IMR-90 (cell line): ENCODE data around the gene PRR36. TPM values are rescaled to one million over a fixed set of nuclear protein-coding genes. Genes with fewer than 3 reads are reported as not detected.
A peak's percentile ranks its signal among the peaks of the same experiment; 100 is the strongest.

Experiments used
- ATAC-seq: fragments of 200-7000 bp; cut with Tn5 transposase; 2 replicates; pipeline ENCODE4 v1.9.1; 2020; ENCODE audit warnings: low read depth, mild to moderate bottlenecking, moderate library complexity
- BruUV-seq: library from RNA; stranded (reverse); fragments of 400-500 nt; replicated peaks from 2 replicates; lab custom pipeline; 2021; lab: Mats Ljungman, UMichigan
- CTCF ChIA-PET: fragments of 300-600 bp; formaldehyde crosslinking; extraction: SDS; loops from one replicate; lab custom pipeline; 2021; ENCODE audit warnings: antibody characterized with exemption; lab: Yijun Ruan, JAX
- POLR2A ChIA-PET: fragments of 300-600 bp; sonication (Branson Sonifier 250); formaldehyde crosslinking; loops from one replicate; lab custom pipeline; 2022; ENCODE audit warnings: antibody characterized with exemption; ENCODE audit not compliant: unreplicated experiment; lab: Charles Lee
- DNase-seq: peaks from one replicate; pipeline ENCODE4 v3.0.0; 2013
- H2AFZ ChIP-seq: replicated peaks from 2 replicates; pipeline ENCODE3; 2013; ENCODE audit warnings: low read length, mild to moderate bottlenecking; ENCODE audit not compliant: poor library complexity
- H2AK5ac ChIP-seq: 2 replicates; pipeline ENCODE4 v1.6.1; 2013; ENCODE audit warnings: low read depth, low read length, inconsistent platforms
- H2AK9ac ChIP-seq: replicated peaks from 2 replicates; pipeline ENCODE3; 2013; ENCODE audit warnings: mild to moderate bottlenecking, low read depth, low read length, moderate library complexity; ENCODE audit not compliant: poor library complexity
- H2BK120ac ChIP-seq: 2 replicates; pipeline ENCODE4 v1.6.1; 2013; ENCODE audit warnings: low read depth, low read length, inconsistent platforms
- H2BK15ac ChIP-seq: 3 replicates; pipeline ENCODE4 v1.6.1; 2013; ENCODE audit warnings: low read depth, low read length, inconsistent platforms
- H2BK20ac ChIP-seq: 2 replicates; pipeline ENCODE4 v1.6.1; 2013; ENCODE audit warnings: low read depth, mild to moderate bottlenecking, inconsistent platforms, low read length, moderate library complexity
- H2BK5ac ChIP-seq: 2 replicates; pipeline ENCODE4 v1.6.1; 2013; ENCODE audit warnings: mild to moderate bottlenecking, low read depth, low read length, inconsistent platforms; ENCODE audit not compliant: poor library complexity, severe bottlenecking
- H3K14ac ChIP-seq: replicated peaks from 2 replicates; pipeline ENCODE4 v1.6.1; 2013; ENCODE audit warnings: low read depth, low read length, inconsistent platforms
- H3K18ac ChIP-seq: 2 replicates; pipeline ENCODE4 v1.6.1; 2013; ENCODE audit warnings: low read depth, low read length, control low read depth
- H3K23ac ChIP-seq: 2 replicates; pipeline ENCODE4 v1.6.1; 2013; ENCODE audit warnings: low read depth, low read length, inconsistent platforms
- H3K27ac ChIP-seq: 2 replicates; pipeline ENCODE4 v1.5.1; 2013; ENCODE audit warnings: mild to moderate bottlenecking, control low read depth, low read length; ENCODE audit not compliant: insufficient read depth
- H3K27me3 ChIP-seq: 2 replicates; pipeline ENCODE4 v1.6.1; 2013; ENCODE audit warnings: low read length; ENCODE audit not compliant: control insufficient read depth, insufficient read depth
- H3K36me3 ChIP-seq: 2 replicates; pipeline ENCODE4 v1.6.1; 2013; ENCODE audit warnings: low read length, mixed read lengths; ENCODE audit not compliant: control insufficient read depth, insufficient read depth
- H3K4ac ChIP-seq: 2 replicates; pipeline ENCODE4 v1.6.1; 2013; ENCODE audit warnings: low read depth, low read length, inconsistent platforms
- H3K4me1 ChIP-seq: 2 replicates; pipeline ENCODE4 v1.6.1; 2013; ENCODE audit warnings: low read length, mixed read lengths; ENCODE audit not compliant: control insufficient read depth, insufficient read depth
- H3K4me2 ChIP-seq: 2 replicates; pipeline ENCODE4 v1.6.1; 2013; ENCODE audit warnings: low read depth, mild to moderate bottlenecking, control low read depth, low read length, moderate library complexity
- H3K4me3 ChIP-seq: 2 replicates; pipeline ENCODE4 v1.5.1; 2013; ENCODE audit warnings: low read depth, mild to moderate bottlenecking, control low read depth, low read length, moderate library complexity; ENCODE audit not compliant: insufficient read depth
- H3K56ac ChIP-seq: 2 replicates; pipeline ENCODE4 v1.6.1; 2013; ENCODE audit warnings: low read length, inconsistent platforms; ENCODE audit not compliant: insufficient read depth; ENCODE audit errors: extremely low read depth
- H3K79me1 ChIP-seq, 2 experiments: 2 replicates each; pipeline ENCODE4 v1.6.1; 2013; ENCODE audit warnings: low read length in 2 of 2, inconsistent platforms in 1 of 2, low read depth in 1 of 2
- H3K9ac ChIP-seq: 2 replicates; pipeline ENCODE4 v1.6.1; 2013; ENCODE audit warnings: low read depth, low read length, control low read depth
- H3K9me1 ChIP-seq: 2 replicates; pipeline ENCODE4 v1.6.1; 2013; ENCODE audit warnings: low read length, inconsistent platforms; ENCODE audit not compliant: insufficient read depth
- H3K9me3 ChIP-seq: 2 replicates; pipeline ENCODE4 v1.6.1; 2013; ENCODE audit warnings: low read length; ENCODE audit not compliant: control insufficient read depth, insufficient read depth
- H4K20me1 ChIP-seq: 2 replicates; pipeline ENCODE4 v1.6.1; 2013; ENCODE audit warnings: low read length, inconsistent platforms; ENCODE audit not compliant: insufficient read depth
- H4K5ac ChIP-seq: 2 replicates; pipeline ENCODE4 v1.6.1; 2013; ENCODE audit warnings: mild to moderate bottlenecking, low read depth, low read length, control low read depth
- H4K8ac ChIP-seq, 2 experiments: 2 replicates each; pipeline ENCODE4 v1.6.1; 2013; ENCODE audit warnings: low read depth in 2 of 2, low read length in 2 of 2, control low read depth in 1 of 2, inconsistent platforms in 1 of 2
- H4K91ac ChIP-seq: 2 replicates; pipeline ENCODE4 v1.6.1; 2013; ENCODE audit warnings: low read depth, low read length, inconsistent platforms; ENCODE audit not compliant: insufficient read depth
- BHLHE40 ChIP-seq: fragments of 150-350 bp; IDR thresholded peaks from 2 replicates; pipeline ENCODE4 v1.6.1; 2016; ENCODE audit warnings: mild to moderate bottlenecking, low read depth, low read length
- CEBPB ChIP-seq: IDR thresholded peaks from 2 replicates; pipeline ENCODE4 v1.6.1; 2012; ENCODE audit warnings: low read depth, low read length, improper control_type of control experiment
- CHD1 ChIP-seq: IDR thresholded peaks from 2 replicates; pipeline ENCODE4 v1.6.1; 2012; ENCODE audit warnings: low read depth, low read length, improper control_type of control experiment
- ELK1 ChIP-seq: fragments of 150-350 bp; IDR thresholded peaks from 2 replicates; pipeline ENCODE4 v1.6.1; 2016; ENCODE audit warnings: low read depth, mild to moderate bottlenecking, low read length, moderate library complexity, borderline replicate concordance
- FOS ChIP-seq: fragments of 150-350 bp; IDR thresholded peaks from 2 replicates; pipeline ENCODE4 v1.6.1; 2016; ENCODE audit warnings: low read depth, low read length
- MAFK ChIP-seq: IDR thresholded peaks from 2 replicates; pipeline ENCODE4 v1.6.1; 2012; ENCODE audit warnings: low read depth, low read length, improper control_type of control experiment
- MAZ ChIP-seq: IDR thresholded peaks from 2 replicates; pipeline ENCODE4 v1.6.1; 2012; ENCODE audit warnings: low read depth, mild to moderate bottlenecking, low read length, improper control_type of control experiment, moderate library complexity, borderline replicate concordance
- MXI1 ChIP-seq: IDR thresholded peaks from 2 replicates; pipeline ENCODE4 v1.6.1; 2012; ENCODE audit warnings: low read depth, mild to moderate bottlenecking, low read length, moderate library complexity, borderline replicate concordance
- NFE2L2 ChIP-seq: fragments of 150-350 bp; IDR thresholded peaks from 2 replicates; pipeline ENCODE4 v1.6.1; 2016; ENCODE audit warnings: low read depth, mild to moderate bottlenecking, low read length
- POLR2A ChIP-seq: IDR thresholded peaks from 2 replicates; pipeline ENCODE4 v1.6.1; 2012; ENCODE audit warnings: mild to moderate bottlenecking, low read depth, low read length
- RAD21 ChIP-seq: IDR thresholded peaks from 2 replicates; pipeline ENCODE4 v1.6.1; 2012; ENCODE audit warnings: low read length, improper control_type of control experiment
- RCOR1 ChIP-seq: IDR thresholded peaks from 2 replicates; pipeline ENCODE4 v1.6.1; 2012; ENCODE audit warnings: mild to moderate bottlenecking, low read length, improper control_type of control experiment; ENCODE audit not compliant: insufficient replicate concordance
- RFX5 ChIP-seq: IDR thresholded peaks from 2 replicates; pipeline ENCODE4 v1.8.0; 2012; ENCODE audit warnings: low read depth, mild to moderate bottlenecking, low read length, moderate library complexity
- USF2 ChIP-seq: fragments of 150-350 bp; IDR thresholded peaks from 2 replicates; pipeline ENCODE4 v1.6.1; 2017; ENCODE audit warnings: mild to moderate bottlenecking, antibody characterized with exemption, low read length, low read depth
- WGBS, 2 experiments: methylation state at CpG; one replicate each; pipeline versions ENCODE4 v1.1.5 to v1.1.7; 2013; ENCODE audit warnings: missing lambda C conversion rate in 2 of 2; ENCODE audit not compliant: insufficient read length in 1 of 2; ENCODE audit errors: extremely low coverage in 2 of 2; 5-methylcytosine and 5-hydroxymethylcytosine counted together
- dilution Hi-C: fragments of 300-500 bp; cut with HindIII; formaldehyde crosslinking; loops from one replicate; pipeline ENCODE4 v1.14.3; 2018; ENCODE audit warnings: low sequenced_read_pairs; ENCODE audit not compliant: unreplicated experiment
- in situ Hi-C: fragments of 300-500 bp; cut with MboI; formaldehyde crosslinking; loops from 3 replicates; pipeline ENCODE4 v1.14.3; 2019; ENCODE audit warnings: low sequenced_read_pairs, inconsistent platforms, mixed read lengths
- intact Hi-C: fragments of 100-400 bp; cut with micrococcal nuclease; formaldehyde crosslinking; loops from 2 replicates; pipeline ENCODE4 v1.10.0; 2022
- polyA plus RNA-seq, 3 experiments: library from polyadenylated mRNA; depleted of rRNA; stranded (reverse); fragments of >200 nt; gene quantifications; 2 replicates each; pipeline ENCODE4 v1.2.3, GENCODE V29; 2012; ENCODE audit warnings: low replicate concordance in 1 of 3
- total RNA-seq: library from RNA; depleted of rRNA; stranded (reverse); fragments of >200 nt; gene quantifications from 2 replicates; pipeline ENCODE4 v1.2.3, GENCODE V29; 2012

PRR36 gene
- total and polyA plus RNA-seq, 2 of the 4 experiments (the other 2 are of a cell fraction): 0.02 TPM; not detected in 1

GRCh38 chr19:7869453-7869909 lies 4.7 kb downstream of the PRR36 start:
- Histone ChIP-seq H4K8ac (no peak overlapping the region), H3K4me1 (peaks cover 16% of the 10 kb centered on the region), H4K20me1 (peaks cover 8% of the 10 kb centered on the region), H3K14ac (no peak overlapping the region), H2BK5ac (peak overlapping the region; percentile 10), H2AK5ac (no peak overlapping the region), H3K4ac (no peak overlapping the region), H3K4me2 (peak overlapping the region; percentile 78), H3K9ac (no peak overlapping the region), H2BK20ac (no peak overlapping the region), H3K9me3 (no peaks in the 10 kb centered on the region), H4K5ac (no peak overlapping the region), H3K36me3 (no peaks in the 10 kb centered on the region), H2AFZ (peak overlapping the region; percentile 88), H2BK120ac (no peak overlapping the region), H3K56ac (no peak overlapping the region), H3K4me3 (peak overlapping the region; percentile 43), H3K9me1 (no peaks in the 10 kb centered on the region), H3K27me3 (peaks cover 25% of the 10 kb centered on the region), H2AK9ac (peak overlapping the region; percentile 55), H3K79me1 (no peaks in the 10 kb centered on the region), H2BK15ac (no peak overlapping the region), H3K23ac (no peak overlapping the region), H3K27ac (no peak overlapping the region), H4K91ac (no peak overlapping the region), H3K18ac (no peak overlapping the region)
- WGBS, 2 experiments: 1% methylated on average over 16 of the region's 47 CpGs; no CpG with 5 or more reads in 1 of the 2 experiments
- POLR2A ChIA-PET: no interaction called here
- DNase-seq: peak; percentile 28
- in situ Hi-C loops: no loop called here
- BruUV-seq: no TSS peak
- ATAC-seq: peak; percentile 42
- CTCF ChIA-PET: interaction anchor here (0.6 to 1.9 kb wide), 9 partner anchors 8 to 74 kb away, joined by 3 to 9 read pairs (median 4); partner anchors contain the start of genes MAP2K7 and TIMM44
- dilution Hi-C loops: no loop called here
- no peak for TF ChIP-seq RAD21
- TF ChIP-seq RFX5: no peak
- TF ChIP-seq BHLHE40: no peak
- TF ChIP-seq ELK1: no peak
- TF ChIP-seq CEBPB: no peak
- no peak for TF ChIP-seq POLR2A
- TF ChIP-seq CHD1: no peak
- TF ChIP-seq RCOR1: no peak
- no peak for TF ChIP-seq MAFK
- TF ChIP-seq MXI1: no peak
- TF ChIP-seq FOS: no peak
- TF ChIP-seq MAZ: no peak
- TF ChIP-seq USF2: no peak
- TF ChIP-seq NFE2L2: no peak
- intact Hi-C loops: no loop called here
